Forelimb muscle (tissue), 1 donor: ENCODE measurements around the gene FMNL1. TPM values are rescaled to one million over a fixed set of nuclear protein-coding genes. Genes with fewer than 3 reads are reported as not detected.

Source experiments
- DNase-seq: peaks from one replicate; pipeline ENCODE4 v3.0.0-alpha.2; 2013; ENCODE audit warnings: low read depth
- polyA plus RNA-seq: library from polyadenylated mRNA; unstranded; fragments of 120-200 nt; gene quantifications from one replicate; pipeline ENCODE4 v1.2.1, GENCODE V29; 2013; ENCODE audit not compliant: insufficient read length

The FMNL1 gene
- polyA plus RNA-seq, 1 donor = 4.4 TPM

DNA sequence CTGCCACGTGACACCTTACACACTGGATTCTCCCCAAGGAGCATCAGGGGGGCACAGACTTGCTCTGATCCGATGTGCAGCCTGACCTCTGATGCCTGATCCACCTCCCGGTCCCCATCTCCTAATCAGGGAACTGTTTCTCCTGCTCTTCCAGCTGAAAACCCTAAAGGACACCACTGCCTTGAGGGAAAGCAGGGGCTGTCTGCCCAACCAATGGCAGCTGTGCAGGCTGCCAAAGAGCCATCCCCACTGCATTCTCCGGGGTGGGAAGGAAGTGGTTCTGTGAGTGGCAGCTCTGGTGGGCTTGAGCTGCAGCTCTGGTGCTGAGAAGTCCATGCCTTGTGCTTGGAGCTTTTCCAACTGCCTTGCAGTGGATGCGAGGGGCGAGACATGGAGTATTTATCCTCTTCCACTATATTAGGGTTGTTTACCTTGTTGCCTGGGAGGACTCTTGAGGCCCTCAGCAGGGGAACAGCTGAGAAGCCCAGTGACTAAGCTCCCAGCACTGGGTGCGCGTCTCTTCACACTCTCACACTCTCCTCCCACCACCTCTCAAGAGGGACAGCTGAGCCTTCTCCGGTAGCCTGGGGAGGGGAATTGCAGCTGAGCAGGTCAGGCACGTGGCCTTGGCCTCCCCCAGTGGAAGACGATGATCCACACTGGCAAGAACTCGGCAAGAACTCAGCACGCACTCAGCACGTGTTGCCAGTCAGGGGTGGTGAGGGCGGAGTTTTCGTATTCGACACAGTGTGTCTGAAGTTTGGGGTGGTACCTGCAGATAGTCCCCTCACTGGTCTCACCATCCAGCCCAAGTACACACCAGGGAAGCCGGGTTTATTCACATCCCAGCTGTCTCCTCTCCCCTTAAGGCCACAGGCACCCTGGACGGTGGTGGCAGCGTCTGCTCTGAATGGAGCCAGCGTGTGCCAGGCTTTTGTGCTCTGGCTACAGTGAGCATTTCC, 61.3 kb downstream of the FMNL1 start:
- no peak for DNase-seq

DNA sequence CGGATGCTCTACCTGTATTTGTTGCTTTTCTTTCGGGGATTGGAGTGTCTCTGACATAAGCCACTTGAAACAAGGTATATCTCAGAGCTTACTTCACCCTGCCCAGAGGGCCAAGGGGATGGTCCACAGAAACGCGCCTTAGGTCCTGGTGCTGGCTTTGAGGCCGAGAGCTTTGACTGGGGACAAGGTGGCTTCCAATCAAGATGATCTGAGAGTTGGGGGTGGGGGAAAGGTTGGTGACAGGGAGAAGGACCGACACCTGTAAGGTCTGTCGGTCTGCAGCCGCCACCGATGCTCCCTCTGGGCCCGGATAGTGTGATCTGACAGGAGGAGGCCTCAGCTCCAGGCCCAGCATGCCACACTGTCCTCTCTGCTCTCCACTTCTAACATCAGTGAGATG, 62.0 kb downstream of the FMNL1 start:
- DNase-seq = no peak

DNA sequence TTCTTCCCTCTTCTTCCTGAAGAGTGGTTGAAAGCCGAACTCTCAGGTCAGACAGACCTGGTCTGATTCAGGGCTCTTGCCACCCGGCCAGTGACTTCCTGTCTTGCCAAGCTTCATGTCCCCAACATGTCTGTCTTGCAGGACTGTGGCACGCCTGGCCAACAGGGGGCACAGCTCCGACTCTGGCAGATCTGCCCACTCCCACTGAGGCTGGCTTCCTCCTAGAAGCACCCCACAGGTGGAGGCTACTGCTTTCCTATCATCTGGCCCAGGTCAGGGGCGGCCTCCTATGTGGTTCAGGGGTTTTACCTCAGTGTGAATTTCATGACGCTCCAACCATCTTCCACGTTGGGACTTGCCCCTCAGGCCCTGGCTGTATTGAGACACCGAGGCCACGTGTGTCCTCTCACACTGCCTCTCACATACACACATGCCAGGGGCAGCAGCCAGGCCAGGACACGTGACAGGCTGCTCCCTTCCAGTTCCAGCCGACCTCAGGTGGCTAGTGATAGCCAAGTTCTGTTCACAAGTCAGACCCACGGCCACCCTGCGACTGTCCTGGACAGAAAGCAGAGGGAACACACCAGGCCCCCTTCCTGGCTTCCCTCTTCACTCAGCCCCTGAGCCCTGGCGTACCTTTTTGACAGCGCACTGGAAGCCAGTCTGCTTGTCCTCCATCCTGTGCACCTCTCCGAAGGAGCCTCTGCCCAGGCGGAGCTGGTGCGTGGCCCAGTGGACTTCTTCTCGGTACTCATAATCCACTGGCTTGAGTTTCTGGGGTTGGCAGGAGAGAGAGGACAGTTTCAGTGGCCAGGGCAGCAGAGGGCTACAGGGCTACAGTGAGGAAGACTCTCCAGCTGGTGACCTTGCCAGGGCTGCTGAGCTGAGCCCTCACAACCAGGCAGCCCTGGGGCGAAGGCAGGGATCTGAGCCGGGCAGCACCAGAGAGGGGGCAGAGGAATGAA, 62.8 kb downstream of the FMNL1 start:
- no peak for DNase-seq

DNA sequence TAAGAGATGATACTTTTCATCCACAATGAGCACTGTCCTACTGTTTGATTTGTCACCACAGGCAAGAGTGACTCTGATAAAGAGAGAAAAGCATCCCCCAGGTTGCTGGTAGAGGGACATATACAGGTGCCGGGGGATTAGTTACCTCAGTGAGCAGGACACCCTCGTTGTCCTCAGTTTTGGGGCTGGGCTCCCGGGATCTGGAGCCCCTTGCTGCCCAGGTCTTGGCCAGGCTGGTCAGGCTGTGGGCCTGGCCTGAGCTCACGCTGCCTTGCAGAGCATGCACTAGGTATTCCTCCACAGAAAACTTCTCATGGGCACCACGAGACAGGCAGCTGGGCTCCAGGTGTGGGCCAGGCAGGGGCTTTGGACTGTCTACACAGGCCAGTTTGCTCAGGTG, 64.6 kb downstream of the FMNL1 start:
- DNase-seq = no peak

DNA sequence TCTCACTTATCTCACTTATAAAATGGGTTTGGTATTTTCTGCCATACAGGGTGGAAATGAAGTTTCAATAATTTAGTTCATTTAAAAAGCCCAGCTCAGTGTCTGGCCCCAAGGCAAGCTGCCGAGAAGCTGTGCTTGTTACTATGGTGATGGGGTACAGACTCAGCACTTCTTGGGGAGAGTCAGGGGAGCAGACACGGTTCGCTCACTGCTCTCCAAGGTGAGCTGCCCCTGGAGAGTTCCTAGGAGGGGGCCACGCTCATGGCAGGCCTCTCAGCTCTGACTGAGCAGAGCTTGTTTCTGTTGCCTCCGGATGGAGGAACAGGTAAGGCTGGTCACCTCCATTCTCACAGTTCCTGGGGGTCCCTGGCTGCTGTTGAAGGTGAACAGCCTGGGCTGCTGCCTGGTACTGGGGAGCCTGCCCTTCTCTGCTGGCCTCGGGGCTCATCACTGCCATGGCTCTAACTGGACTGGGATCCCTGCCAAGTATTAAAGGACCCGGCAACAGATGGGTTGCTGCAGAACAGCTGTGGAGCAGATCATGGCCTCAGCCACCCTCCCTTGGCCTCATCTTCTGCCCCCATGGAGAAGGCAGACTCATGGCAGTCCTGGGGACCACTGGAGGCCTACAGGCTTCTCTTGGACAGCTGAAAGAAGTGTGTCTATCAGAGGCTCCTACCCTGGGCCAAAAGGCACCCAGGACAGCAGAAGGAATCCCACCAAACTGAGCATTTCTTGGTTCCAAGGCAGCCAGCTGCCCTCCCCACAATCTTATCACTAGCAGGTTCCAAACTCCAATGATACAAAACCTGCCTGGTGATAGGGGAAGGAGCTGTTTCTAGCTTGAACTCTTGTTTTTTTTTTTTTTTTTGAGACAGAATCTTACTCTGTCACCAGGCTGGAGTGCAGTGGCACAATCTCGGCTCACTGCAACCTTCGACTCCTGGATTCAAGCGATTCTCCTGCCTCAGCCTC, 66.1 kb downstream of the FMNL1 start:
- no peak for DNase-seq

DNA sequence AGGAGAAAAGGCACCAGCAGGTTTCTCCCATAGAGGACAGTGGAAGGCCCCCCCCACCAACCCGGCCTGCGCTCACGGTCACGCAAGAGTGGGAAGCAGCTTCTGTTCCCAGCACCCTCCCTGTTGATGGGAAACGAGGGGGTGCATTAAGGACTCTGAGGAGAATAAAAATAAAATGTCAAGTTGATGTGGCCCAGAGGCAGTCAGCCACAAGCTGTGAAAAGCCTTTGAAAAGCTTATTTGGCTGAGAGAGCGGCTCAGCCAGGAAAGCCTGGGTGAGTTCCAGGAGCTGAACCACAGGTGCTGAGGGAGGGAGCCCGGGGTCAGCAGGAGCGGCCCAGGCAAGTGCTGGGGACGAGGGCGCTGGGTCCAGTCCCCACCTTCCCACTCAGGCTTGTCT, 67.1 kb downstream of the FMNL1 start:
- DNase-seq = no peak

DNA sequence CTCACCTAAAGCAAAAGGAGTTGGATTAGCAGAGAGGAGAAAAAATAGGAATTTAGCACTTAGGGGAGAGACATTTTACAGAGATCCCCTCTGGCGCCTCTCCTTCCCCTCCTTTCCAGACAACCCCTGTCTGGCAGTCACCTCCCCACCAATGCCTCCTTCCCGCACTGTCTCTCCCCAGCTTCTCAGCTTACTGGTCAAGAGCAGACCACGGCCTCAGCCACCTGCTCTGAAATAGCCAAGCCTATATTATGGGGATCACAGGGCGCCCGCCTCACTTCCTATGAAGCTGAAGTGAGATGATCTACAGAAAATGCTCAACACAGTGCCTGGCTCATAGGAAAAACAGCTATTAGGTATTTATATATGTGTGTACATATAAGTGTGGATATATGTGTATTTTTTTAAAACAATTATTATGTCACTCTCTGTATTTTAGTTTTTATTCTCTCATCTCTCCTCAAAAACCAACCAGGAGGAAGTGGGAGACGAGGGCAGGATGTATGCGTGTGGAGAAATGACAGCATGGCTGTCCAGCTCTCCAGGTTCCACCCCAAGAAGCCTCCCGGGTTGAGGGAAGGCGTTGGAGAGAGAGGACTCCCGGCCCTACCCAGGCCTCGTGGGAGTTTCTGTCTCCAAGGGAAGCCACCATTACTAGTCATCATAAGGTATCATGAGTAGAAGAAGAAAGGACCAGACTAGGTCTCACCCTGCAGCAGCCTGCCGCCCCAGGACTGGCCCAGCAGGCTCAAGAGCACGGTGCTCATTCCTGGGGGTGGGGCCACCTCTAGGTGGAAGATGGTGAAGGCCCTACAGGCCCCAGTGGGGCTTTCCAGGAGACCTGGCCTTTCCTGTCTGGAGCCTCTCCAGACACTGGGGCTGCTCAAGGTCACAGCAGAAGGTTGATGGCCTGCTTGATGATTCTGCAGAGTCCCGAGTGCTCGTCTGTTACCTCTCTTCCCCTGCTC, 67.9 kb downstream of the FMNL1 start:
- DNase-seq = no peak

DNA sequence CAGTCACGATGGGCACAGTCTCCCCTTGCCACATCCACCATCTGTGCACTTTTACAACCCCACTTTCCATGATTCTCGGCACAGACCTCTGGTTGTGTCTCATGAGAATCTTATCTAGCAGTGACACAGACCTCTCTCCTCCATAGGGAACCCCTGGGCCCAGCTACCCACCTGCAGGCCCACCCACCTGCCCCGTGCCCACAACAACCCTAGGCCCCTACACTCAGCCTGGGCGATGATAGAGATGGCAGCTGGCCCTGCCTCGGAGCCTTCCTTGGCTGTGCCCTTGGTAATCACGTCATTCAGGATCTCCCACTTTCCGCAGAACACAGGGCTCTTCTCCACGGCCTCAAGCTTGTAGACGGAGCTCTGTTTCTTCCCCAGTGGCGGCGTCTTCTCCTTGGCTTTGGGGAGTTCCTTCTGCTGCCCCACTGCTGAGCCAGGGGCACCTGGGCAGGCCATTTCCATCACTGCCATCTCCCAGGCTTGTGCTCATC, 68.6 kb downstream of the FMNL1 start:
- DNase-seq = no peak

DNA sequence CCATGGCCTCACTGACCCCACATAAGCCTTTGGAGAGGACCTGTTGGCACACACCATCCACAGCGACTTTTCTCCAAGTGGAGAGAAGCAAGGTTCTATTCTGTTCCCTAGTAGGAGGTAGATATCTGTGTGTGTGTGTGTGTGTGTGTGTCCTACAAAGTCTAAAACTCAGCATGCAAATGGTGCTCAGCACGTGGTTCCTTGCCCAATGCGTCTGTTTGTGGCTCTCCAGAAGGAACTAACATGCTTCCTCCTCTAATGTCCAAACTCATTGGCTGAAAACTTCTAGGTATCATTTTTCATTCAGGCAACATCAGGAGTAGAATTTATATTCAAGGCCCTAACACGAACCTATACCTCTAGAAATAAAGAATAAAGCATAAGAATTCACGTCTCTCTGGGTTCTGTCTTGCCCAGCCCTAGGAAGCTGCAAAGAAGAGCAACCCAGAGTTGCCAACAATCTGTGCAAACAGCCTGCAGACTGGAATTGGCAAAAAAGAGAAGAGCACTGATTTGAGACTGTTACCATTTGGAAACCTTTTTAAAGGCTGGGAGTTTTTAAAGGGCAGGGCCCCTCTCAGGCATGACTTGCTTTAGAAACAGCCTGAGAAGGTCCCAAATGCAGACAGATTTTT, 69.6 kb downstream of the FMNL1 start:
- DNase-seq = no peak

DNA sequence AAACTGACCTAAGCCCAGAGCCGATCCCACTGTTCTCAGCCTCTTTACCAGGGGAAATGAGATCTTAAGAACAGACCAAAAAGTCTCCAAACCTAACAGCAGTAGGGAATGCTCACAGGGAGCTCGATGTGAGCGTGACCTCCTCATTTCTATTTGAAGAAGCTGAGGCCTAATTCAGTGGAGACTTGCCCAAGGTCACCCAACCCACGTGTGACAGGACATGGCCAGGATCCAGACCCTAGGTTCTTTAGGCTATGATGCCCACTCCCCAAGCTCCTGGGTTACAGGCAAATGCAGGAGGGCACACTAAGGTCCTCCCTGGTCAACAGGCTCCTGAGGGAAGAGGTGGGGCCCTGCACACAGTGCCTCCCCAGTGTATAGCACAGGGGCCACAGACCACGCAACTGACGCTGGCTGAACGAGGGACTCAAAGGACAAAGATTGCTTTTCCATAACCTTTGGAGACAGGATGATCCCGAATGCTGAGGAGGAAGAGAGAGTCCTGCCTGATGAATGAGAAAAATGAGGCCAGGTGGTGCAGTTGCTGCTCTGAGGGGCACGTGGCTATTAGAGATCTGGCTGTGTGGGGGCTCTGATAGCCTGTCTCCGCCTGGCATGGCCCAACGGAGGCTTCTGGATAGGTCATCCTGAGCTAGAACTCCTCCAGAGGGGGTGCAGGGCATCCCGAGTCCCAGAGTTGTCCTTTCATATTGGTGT, 71.2 kb downstream of the FMNL1 start:
- DNase-seq = no peak

DNA sequence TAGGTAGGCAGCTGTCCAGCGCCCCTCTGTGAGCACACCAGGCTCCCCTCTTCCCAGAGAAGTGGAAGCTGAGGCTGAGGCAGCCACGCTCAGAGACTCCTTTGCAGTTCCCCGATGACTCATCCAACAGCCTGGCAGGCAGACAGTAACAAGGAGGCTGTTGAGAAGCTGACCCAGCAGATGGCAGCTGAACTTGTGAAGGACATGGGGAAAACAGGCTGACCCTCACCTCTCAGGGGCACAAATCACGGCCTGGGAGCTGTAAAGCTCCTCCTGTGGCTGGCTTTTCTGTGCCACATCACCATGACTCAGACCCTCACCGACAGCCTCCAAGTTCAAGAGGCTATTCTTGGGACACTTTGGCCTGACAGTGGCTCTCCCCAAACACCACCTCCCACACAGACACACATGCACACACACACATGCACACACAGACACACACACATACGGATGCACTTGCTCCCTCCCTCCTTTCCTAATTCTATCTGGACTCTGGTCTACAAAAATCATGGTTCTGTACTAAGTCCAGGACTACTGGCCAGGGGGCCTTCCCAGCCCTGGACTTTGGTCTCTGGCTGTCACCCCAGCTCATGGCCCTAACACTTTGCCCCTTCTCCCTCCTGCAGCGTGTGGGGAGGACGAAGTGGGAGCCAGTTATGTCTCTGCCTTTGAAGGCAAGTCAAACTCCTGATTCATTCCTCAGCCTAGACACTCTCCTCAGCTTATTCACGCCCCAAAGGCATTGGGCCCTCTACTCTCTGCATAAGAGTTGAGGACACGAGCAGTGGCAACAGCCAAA, 71.9 kb downstream of the FMNL1 start:
- no peak for DNase-seq

DNA sequence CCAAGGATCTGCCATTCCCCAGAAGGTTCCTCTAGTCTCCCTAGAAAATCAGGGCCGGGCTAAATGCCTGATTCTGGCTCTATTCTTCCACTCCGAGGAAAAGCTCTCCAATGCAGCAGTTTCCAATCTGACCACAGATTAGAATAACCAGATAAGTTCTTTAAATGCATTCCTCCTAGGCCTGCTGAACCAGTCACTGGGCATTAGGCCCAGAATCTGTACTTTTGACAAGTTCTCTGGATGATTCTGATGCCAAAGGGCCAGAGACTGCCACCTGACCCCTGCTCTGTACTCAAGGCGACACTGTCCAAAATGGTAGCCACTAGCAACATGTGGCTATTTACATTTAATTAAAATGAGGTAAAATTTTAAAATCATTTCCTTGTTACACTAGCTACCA, 72.8 kb downstream of the FMNL1 start:
- no peak for DNase-seq

DNA sequence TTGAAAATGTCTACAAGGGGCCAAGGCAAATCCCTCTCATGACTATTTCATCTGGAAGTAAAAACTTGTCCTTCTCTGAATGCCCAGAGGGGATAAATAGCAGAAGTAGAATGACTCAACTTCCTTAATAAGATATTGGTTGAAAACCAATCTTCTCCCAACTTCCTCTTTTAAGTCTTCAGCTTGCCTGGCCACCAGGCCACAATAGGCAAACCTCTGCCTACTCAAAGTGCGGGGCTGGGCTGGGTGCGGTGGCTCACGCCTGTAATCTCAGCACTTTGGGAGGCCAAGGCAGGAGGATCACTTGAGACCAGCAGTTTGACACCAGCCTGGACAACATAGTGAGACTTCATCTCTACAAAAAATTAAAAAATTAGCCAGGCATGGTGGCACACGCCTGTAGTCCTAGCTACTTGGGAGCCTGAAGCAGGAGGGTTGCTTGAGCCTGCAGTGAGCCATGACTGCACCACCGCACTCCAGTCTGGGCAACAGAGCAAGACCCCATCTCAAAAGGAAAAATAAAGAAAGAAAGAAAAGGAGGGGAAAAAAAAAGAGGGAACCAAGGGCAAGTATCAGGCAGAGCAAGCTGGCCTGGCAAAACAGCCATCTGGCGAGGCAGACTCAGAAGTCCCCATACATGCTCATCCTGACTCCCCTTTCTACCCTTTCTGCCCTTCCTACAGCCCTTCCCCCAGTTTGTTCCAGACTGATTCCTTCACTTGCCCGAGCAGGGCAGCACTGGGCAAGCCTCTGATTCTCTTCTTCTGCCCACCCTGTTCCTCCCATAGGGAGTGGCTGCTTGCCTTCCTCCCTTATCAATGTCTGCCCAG, 74.5 kb downstream of the FMNL1 start:
- DNase-seq = no peak

DNA sequence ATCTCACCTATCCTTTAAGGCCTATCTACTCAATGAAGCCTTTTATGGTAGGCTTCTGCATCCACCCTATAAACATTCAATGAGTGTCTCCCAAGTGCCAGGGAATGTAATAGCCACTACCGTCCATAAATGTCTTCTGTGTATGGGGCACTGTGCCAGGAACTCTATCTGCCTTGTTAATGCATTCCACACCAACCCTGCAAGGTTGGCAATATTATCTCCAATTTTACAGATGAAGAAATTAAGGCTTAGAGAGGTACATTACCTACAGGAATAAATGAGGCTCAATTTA, 75.1 kb downstream of the FMNL1 start:
- no peak for DNase-seq
